GM12892 (cell line): ENCODE results near the gene CRYGC.

Experiments used
- POLR2A ChIP-seq: IDR thresholded peaks from 2 replicates; pipeline ENCODE4 v1.6.1; 2011; ENCODE audit warnings: low read depth, low read length, control low read depth
- POLR2AphosphoS5 ChIP-seq: IDR thresholded peaks from 2 replicates; pipeline ENCODE4 v1.6.1; 2011; ENCODE audit warnings: low read depth, low read length, control low read depth
- TAF1 ChIP-seq: IDR thresholded peaks from 2 replicates; pipeline ENCODE4 v1.6.1; 2011; ENCODE audit warnings: low read depth, mild to moderate bottlenecking, control low read depth, low read length, borderline replicate concordance

DNA sequence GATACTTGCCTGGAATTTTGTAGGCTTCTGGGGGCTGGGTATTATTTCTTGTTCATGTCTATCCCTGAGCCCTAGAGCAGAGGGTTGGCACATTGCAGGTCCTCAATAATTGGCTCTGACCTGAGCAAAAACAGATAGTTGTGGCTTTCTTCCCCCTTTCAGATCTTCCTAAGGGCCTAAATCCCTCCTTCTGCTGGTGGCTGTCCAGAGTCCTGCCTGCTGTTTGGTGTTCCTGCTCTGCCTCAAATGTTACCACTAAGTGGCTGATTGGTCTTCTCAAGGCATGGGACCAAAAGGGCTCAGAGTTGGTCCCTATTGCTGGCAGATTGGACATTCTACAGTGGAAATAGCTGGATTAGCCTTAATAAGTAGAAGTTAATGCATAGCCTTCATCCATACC lies 17.4 kb upstream of the CRYGC start:
- TF ChIP-seq TAF1, result no peak
- TF ChIP-seq POLR2AphosphoS5, result no peak
- TF ChIP-seq POLR2A, result no peak
